HG02885 (cell line): ENCODE results near the gene CDH4.

Source experiments
- ATAC-seq: cut with Tn5 transposase; IDR thresholded peaks from one replicate; pipeline ENCODE4 v1.9.1; 2021; ENCODE audit warnings: mild to moderate bottlenecking; ENCODE audit not compliant: unreplicated experiment, poor library complexity

CDH4 gene

DNA sequence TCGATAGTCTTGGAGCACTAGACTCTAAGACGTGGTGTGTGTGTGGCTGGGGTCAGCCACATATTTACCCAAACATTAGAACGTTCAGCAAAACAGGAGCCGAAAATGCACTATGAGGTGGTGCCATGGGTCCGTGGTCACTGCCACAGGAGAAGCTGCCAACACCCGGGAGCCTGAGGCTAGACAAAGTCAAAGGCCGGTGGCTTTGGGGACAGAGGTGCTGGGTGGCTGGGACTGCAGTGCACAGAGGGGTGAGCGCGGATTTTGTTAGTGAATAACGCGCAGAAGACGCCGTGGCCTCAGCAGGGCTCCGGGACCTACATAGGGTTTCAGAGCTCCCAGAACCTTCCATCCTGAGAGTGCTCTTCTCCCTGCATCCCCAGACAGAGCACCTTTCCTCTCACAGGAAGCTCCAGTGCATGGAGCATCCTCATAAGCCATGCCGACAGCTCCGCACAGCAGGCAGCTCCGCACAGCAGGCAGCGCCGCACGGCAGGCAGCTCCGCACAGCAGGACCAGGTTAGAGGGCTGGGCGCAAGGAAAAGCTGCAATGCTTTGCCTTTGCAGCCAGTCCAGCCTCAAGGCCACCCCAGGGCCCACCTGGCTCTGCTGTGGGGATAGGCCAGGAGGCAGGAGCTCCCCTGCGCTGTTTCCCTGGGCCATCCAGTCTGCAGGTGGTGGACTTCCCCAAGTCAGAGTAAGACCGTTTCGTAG, 509.5 kb downstream of the CDH4 start:
- ATAC-seq = no peak

DNA sequence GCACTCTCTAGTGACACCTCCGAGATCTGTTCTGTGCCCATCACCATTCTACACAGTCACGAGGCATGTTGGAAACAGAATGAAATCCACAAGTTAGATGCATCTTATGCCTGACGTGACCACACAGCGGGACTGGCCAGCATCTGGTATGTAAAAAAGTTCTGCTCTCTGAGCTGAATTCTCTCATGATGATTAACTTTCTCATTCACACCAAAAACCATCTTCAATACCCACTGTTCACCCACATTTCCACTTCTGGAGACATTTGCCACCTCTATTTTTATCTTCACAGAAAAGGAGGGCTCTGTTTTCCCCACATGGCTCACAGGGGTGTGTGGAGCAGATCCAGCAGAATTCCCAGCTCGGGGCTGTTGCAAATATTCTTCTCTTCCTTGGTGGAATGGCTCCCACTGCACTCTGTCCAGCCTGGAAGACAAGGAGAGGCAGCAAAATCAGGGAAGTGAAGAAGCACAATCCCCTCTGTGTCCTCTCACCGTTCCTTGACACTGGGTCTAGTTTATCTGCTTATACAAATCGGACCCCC, 510.2 kb downstream of the CDH4 start:
- no peak for ATAC-seq

GRCh38 chr20:61762886-61763739, 511.1 kb downstream of the CDH4 start:
- no peak for ATAC-seq

GRCh38 chr20:61763740-61764400, 511.8 kb downstream of the CDH4 start:
- no peak for ATAC-seq

GRCh38 chr20:61764471-61765025, 512.5 kb downstream of the CDH4 start:
- ATAC-seq = no peak

- no peak for ATAC-seq
These were observed 513.2 kb downstream of the CDH4 start for GRCh38 chr20:61765081-61765870.

GRCh38 chr20:61765871-61766654, 514.0 kb downstream of the CDH4 start:
- no peak for ATAC-seq

GRCh38 chr20:61766921-61767610, 515.0 kb downstream of the CDH4 start:
- no peak for ATAC-seq

DNA sequence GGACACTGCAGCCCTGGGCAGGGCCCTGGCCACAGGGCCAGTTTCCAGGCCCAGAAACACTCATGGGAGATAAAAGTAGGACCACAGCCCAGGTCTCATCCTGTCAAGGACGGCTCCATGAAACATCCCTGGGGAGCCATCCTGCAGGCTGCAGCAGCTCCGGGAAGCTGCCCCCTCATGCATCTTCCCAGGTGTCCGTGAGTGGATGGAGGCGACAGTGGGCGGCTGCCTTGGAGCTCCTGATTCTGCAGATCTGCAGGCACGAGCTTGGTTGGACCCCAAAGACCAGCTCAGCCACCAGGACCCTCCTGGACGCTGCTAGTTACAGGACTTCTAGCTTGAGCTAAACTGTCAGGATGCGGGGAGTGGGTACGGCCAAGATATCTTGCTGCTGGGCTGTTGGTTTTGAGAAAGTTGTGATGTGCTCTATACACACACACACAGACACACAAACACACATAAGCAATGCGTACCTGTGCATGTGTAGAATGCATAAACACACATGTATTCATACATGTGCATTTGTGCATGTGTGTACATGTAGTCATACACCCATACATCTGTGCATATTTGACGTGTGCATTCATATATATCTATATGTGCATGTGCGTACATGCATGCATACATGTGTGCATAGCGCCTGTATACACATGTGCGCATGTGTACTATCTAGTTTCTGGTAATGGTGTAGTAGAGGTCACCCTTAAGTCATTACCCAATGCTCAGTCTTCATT, 515.9 kb downstream of the CDH4 start:
- ATAC-seq = no peak

DNA sequence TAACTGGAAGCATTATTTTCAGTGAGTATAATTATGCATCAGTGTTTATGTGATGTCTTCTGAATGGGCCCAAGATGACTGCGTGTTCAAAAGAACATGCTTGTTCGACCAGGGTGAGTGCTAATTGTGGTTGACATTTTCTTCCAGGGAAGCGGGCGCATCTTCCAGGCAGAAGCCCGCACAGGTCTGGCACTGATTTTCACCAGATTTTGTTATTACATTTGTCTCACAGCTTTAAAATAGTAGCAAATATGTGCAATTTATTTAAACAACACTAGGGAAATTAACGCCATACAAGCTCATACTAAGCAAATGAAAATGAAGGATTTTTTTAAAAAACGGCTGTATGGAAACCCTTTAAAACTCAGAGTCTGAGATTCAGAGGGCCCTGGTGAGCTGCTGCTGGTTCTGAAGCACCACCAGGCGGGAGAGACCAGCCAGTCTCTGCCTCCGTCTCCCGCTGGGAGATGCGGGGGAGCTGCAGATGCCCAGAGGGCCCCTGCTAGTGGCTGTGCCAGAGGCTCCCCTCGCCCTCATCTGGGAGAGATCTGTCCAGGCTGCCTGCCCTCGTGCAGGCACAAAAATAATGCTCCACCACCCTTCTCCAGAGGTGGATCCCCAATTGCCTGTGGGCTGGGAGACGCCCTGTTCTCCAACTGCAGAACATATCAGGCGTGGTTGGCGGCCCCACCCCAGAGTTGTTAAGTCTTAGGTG, 516.7 kb downstream of the CDH4 start:
- no peak for ATAC-seq

- no peak for ATAC-seq
These were observed 517.3 kb downstream of the CDH4 start for GRCh38 chr20:61769286-61769832.

GRCh38 chr20:61770113-61770585, 518.1 kb downstream of the CDH4 start:
- ATAC-seq = no peak

DNA sequence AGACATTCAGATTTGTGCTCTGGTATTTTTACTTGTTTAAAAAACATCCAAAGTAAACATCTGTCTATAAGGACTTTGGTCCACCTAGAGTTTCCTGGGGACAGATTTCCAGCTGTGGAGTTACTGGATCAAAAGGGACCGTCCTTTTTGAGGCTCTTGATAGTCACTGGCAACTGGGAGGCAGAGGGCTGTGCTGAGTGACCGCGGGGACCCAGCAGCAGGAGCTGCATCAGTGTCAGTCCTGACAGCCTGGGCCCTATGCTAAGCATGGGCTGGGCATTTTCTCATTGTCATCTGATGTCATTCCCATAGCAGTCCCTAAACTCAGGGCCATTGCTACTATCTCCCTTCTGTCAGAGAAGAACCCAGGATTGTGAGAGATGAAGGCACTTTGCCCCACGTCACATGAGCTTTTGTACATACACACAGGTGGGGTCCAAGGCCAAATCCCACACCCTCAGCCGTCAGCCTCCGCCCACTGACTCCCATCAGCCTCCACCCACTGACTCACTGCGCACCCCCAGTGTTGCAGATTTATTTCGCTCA, 519.8 kb downstream of the CDH4 start:
- no peak for ATAC-seq

- ATAC-seq = no peak
These were observed 521.0 kb downstream of the CDH4 start for GRCh38 chr20:61772828-61773631.

DNA sequence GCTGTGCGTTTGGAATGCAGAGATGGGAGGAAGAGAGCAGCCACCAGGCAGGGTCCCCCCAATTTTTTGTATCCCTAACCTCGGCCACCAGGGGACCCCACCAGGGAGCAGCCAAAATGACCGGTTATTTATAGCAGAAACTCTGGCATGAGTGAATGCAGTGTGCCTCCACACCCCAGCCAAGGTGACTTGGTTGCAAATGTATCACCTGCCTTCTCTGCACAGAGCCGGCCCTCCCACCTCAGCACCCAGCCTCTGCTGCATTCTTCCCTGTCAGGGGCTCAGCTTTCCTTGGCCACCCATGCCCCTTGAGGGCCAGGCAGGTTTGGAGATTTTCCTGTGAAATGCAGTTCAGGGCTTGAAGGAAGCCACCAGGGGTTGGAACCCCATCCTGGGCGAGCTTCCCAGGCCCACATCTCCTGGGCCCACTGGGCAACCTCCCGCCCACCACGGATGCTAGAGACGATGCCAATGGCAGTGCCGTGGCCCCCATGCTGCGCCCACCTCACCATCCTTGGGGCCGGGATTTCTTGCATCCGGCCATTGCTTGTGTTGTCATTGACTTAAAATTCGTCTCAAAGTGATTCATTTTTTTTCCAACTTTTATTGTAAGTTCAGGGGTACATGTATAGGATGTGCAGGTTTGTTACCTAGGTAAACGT, 522.0 kb downstream of the CDH4 start:
- ATAC-seq = no peak
